Measurements from ENCODE around the gene ZDHHC11B.
"Not testable (repeated sequence)": the region's sequence is repeated elsewhere in the genome, so short reads cannot be mapped to it uniquely, and the experiment has no call there.

The ZDHHC11B gene

DNA sequence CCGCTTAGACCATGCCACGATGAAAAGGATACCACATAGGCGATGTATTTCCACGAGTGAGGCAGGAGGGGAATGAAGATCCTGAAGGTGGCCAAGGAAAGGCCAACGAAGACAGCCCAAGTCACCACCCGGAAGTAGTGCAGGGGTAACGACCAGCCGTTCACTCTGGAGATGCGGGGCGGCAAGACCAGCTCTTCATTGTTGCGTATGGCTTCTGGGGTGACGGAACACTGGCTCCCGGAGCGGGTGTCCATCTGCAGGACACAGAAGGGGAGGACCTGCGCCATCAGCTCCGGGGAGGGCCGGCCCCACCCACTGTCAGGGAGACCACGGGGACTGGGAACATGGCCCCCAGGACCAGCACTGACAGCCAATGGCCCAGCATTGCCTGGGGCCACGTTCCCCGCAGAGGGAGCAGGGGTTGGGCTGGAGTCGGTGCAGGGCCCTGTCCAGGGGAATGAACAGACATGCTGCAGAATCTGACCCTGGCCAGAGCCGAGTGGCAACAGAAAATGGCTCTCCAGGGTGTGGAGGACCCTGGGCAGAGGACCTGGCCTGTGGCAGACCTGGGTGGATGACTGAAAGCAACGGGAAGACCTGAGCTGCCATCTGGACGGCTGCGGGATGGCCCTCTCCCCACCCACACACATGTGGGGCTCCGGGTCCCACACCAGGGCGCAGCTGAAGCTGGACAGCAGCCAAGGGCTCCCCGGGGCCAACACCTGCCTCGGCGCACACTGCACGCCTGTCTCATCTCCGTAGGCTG, 17.7 kb downstream of the ZDHHC11B start:
- no peak for DNase-seq

DNA sequence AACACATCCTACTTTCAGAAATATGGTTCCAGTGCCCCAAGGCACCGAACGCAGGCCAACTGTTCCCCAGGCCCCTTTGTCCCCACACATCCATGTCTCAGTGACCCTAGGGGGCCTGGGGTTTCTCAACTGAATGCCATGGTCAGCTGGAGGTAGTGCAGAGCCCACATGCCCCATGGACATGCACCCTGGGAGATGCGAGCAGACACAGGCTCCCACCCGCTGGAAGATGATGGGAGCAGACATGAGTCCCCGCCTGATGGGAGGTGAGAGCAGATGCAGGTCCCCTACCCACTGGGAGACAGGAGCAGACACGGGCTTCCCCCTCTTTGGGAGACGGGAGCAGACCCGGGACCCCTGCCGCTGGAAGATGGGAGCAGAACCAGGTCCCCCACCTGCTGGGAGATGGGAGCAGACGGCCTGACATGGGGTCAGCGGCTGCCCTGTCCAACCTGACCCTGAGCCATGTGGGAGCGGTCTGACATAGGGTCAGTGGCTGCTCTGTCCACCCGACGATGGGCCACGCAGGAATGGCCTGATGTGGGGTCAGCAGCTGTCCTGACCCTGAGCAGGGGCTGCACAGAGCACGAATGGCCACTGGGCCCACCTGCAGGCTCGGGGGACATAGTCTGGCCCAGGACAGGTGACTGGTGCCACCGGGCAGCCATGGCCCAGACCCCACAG, 18.4 kb downstream of the ZDHHC11B start:
- DNase-seq = no peak

DNA sequence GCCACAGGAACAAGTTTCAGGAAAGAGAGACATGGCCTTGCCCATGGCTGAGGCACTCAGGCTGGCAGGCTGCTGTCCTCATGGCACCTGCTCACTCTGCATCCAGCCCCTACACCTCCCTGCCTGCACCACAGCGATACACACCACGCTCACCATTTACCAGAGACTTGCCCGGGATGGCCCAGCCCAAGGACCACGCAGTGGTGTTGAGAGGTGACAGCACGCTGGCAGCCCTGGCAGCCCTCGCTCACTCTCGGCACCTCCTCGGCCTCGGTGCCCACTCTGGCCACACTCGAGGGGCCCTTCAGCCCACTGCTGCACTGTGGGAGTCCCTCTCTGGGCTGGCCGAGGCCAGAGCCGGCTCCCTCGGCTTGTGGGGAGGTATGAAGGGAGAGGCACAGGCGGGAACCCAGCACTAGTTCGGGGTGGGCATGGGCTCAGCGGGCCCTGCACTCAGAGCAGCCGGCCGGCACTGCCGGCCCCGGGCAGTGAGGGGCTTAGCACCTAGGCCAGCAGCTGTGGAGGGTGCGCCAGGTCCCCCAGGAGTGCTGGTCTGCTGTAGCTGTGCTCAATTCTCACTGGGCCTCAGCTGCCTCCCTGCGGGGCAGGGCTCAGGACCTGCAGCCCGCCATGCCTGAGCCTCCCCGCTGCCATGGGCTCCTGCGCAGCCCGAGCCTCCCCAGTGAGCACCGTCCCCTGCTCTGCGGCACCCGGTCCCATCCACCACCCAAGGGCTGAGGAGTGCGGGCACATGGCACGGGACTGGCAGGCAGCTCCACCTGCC, 20.3 kb downstream of the ZDHHC11B start:
- no peak for DNase-seq

DNA sequence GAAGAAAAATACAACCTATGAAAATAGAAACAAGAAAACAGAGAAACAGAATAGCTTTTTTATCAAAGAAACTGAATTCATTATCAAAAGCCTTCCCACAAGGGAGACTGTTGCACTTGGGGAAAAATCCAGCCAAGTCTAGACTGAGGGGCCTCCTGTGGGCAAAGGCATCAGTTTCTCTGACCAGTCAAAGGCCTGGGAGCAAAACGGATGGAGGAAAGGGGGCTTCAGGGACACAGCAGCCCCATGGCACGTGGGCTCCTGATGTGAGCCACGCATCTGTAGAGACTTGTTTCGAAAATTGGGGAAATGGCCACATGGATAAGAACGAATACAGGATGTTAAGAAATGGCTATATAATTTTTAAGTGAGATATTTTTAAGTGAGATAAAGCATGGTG, 21.1 kb downstream of the ZDHHC11B start:
- no peak for DNase-seq

DNA sequence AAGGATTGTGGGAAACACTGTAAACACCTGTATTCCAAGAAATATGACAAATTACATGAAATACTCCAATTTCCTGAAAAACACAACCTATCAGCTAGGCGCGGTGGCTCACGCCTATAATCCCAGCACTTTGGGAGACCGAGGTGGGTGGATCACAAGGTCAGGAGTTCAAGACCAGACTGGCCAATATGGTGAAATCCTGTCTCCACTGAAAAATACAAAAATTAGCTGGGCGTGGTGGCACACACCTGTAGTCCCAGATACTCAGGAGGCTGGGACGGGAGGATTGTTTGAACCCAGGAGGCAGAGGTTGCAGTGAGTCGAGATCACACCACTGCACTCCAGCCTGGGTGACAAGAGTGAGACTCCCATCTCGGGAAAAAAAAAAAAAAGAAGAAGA, 21.5 kb downstream of the ZDHHC11B start:
- not testable (repeated sequence) for DNase-seq

DNA sequence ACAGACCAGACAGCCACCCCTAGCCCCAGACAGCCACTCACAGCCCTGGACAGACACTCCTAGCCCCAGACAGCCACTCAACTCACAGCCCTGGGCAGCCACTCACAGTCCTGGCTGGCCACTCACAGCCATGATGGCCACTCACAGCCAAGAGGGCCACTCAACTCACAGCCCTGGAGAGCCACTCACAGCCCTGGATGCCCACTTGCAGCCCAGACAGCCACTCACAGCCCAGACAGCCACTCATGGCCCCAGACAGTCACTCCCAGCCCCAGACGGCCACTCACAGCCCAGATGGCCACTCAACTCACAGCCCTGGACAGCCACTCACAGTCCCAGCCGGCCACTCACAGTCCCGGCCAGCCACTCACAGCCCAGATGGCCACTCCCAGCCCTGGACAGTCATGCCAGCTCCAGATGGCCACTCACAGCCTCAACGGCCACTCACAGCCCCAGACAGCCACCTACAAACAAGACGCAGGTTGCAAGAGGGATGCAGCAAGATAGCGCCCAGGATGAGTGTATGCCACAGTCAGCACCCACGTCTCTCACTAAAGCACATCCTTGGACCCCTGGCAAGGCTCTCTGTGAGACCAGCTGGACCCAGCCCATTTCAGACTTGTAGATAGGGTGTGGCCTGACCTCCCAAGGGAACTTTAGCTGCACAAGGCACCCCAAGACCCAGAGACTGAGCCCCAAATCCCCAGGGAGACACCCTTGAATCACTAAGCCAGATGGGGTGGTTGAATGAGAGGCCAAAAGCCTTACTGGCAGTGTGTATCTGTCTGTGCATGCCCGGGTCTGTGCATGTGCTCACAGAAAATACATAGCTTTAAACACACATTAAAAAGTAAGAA, 22.4 kb downstream of the ZDHHC11B start:
- no peak for DNase-seq

DNA sequence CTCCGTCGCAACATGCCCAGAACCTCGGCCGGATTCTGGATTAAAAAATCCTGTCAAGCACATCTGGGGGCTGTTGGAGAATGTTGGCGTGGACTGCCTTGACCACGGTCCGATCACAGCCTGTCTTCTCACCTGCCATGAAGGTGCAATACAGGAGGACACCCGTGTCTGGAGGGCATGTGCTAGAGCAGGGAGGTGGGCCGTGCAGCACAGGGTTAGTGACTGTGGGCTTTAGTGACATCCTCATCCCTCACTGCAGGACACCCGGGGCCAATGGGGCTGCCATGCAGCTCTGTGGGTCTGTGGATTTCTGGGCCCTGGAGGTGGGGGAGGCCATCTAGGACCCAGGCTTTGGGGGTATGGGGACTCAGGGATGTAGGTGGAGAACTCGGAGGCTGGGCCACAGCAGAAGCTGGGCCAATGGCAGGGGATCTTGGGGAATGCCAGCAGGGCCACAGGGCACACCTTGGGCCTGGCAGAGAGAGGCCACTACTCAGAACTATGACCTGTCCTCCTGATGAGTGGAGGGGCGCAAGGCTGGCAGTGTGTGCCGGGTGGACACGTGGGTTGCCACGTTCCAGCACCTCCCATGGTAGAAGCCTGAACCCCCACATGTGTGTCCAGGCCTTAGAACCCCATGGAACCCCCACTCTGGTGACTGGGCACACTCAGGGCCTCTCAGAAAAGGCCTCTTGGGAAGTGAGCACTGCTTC, 23.3 kb downstream of the ZDHHC11B start:
- DNase-seq = no peak

DNA sequence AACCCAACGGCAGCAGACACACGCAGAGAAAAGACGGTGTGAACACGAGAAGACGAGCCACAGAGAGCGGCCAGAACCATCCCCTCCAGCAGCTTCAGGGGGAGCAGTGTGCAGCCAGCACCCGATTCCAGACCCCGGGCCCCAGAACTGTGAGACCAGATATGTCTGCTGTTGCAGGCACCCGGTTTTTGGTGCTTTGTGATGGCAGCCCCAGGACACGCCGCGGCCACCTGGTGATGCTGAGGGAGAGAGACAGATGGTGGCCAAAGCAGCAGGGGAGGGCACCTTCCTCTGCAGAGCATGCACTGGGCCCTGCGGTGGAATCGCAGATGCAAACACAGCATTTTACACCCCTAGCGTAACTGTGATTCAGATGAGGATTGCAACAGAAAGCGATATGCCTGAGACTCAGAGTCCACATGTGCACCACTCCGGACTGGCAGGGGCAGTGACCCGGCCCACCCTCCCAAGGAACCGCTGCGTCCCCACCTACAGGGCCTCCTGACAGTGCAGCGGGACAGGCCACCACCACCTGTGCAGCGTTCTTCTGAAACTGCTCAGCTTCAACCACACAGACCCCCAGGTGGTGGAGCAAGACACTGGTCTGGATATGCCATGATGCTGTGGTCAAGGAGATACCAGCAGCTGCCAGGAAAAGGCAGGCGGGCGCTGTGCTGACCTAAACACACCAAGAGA, 24.0 kb downstream of the ZDHHC11B start:
- DNase-seq = no peak

DNA sequence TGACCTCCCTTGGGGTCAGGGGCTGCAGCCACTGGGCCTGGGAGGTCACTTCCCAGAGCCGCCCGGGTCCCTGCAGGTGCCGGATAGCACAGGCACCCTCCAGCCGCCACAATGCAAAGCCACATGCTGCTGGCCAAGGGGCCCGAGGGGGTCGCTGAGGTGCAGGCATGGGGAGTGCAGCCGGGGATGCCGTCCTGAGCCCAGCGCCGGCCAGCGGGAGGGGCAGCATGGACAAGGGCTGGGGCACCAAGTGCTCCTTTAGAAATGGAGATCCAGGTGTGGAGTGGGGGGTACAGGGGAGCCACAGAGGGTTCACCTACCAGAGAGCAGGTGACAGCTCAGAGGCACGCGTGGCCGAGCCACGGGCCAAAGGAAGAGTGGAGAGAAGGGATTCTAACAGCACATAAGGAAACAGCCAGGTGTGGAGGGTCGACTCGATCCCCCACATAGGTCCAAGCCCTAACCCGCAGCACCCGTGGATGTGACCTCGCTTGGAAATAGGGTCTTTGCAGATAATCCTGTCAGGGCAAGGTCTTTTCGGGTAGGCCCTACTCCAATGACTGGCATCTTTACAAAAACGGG, 24.7 kb downstream of the ZDHHC11B start:
- no peak for DNase-seq

DNA sequence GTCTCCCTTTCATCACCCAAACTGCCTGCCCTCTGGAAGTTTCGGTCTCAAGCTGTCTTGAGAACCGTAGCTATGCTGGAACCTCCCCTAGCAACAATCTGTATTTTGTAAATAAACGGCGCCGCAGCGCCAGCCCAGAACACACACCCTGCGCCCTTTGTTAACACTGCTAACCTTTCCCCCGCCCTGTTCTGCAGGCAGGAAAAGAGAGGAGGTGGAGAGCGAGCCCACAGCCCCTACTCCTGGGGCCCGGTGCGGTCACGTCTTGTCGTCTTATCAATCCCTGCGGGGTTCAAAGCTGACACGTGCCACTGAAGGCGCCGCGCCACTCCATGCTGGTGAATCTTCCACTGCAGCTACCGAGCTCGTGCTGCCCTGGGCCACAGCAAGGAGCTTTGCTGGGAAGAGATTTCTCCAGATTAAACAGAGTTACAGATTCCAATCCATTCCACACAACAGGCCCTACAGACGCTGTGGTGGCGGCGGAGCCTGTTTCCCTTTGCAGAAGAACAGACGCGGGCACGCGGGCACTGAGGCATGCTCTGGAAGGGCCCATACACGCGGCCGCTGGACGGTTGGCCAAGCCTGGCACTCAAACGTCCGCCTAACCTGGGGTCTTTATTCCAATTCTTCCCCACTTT, 25.3 kb downstream of the ZDHHC11B start:
- DNase-seq = peak; percentile 53 to 61

DNA sequence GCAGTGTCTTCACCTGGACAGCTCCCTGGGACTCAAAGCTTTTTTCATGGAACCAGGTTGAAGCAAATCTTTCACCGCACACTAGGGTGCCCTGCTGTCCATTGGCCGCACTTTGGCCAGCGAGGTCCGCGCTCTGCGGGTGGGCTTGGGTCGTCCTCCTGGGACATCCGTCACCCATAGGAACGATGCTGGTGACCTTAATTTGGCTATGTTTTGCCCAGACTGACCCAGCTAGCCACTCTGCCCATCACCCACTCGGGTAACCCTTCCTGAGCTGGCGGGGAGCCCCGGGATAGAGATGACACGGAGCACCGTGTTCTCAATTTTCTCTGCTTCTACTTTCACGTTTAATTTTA, 25.9 kb downstream of the ZDHHC11B start:
- DNase-seq = no peak

DNA sequence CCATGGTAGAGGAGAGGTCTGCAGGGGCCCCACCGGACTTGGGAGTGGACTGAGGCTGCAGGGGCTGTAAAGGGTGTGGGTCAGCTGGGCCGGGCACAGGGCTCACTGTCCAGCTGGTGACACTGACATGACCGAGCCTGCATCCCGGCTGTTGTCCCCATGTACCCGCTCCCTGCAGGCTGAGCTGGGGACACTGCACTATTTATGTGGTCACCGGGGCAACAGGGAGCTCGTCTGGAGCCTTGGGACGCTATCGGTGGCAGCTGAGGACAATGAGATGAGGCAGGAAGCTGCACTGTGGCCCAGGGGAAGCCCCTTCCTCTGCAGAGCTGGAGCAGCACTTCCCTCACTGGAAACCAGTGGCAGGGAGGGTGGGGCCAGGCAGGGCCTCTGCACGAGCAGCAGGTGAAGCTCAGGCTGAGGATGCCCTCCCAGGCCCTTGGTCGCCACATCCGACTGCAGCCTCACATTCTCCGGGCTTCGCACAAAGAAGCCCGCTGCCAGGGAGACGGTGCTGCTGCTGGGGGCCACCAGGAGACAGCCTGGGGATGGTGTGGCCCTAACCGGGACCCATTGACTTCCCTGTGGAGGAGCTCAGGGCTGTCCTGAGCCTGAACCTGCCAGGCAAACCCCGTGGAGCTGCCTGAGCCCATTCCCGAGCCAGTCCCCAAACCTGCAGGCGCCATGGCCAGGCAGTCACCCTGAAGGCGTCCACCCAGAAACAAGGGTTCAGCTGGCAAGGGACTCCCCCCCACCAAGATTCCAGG, 26.4 kb downstream of the ZDHHC11B start:
- peak in 1 of 2 experiments; percentile 57 for DNase-seq

DNA sequence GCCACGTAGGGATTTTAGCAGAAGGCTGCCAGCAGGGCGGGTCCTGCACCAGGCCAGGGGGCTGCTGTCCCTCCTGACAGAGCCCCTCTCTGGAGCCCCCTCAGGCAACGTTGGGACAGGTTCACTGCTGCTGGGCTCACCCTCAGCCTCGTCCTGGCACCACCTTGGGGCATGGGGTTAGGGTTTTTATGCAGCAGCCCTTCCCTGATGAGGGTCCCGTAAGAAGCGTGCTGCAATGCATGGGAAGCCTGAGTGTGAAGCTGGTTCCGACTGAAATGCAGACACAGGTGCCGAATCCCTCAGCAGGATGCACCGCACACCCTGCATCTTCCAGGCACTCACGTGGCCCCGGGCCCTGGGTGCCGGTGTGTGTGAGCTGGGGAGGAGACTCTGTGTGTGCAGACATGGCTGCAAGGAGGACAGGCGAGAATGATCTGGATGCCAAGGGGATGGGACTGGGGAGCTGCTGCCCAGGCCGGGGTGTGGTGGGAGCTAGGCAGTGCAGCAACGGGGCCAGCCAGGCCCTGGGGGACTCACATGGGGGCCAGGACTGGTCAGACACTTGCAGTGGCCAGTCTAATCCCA, 27.1 kb downstream of the ZDHHC11B start:
- DNase-seq = no peak

DNA sequence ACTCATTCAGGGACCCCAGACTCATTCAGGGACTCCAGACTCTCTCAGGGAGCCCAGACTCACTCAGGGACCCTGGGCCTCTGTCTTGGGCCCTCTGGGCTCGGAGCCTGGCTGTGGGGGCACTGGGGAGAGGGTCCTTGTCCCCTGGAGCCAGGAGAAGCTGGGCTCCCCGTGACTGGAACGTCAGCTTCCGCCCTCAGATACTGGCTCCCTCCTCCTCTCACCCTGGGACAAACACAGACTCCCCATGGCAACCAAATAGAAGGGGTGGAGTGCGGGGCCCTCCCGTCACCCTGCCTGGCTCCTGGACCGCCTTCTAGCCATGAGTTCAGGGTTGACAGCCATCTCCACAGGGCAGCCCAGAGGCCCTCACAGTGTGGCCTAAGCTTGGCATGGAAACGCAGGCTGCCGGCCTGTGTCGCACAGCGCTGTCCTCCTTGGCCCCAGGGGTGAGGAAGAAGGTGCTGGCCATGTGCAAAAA, 27.6 kb downstream of the ZDHHC11B start:
- no peak for DNase-seq

DNA sequence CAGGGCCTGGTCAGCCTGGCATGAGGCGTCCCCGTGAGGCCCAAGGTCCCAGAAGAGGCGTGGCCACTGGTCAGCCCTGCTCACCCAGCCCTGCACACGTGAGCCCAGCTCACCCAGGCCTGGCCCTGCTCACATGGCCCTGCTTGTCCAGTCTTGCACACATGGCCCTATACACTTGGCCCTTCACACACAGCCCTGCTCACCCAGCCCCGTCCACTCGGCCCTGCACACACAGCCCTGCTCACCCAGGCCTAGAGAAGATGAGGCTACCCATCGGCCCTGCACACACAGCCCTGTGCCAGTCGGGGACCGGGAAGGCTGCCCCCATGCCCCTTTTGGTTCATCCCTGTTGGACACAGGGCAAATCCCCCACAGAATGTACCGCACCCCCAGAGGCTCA, 28.4 kb downstream of the ZDHHC11B start:
- DNase-seq = no peak

DNA sequence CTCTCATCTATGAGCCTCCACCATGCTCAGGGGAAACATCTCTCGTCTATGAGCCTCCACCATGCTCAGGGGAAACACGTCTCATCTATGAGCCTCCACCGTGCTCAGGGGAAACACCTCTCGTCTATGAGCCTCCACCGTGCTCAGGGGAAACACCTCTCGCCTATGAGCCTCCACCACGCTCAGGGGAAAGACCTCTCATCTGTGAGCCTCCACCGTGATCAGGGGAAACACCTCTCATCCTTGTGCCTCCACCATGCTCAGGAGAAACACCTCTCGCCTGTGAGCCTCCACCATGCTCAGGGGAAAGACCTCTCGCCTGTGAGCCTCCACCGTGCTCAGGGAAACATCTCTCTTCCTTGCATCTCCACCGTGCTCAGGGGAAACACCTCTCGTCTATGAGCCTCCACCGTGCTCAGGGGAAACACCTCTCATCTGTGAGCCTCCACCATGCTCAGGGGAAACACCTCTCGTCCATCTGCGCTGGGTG, 30.3 kb downstream of the ZDHHC11B start:
- not testable (repeated sequence) for DNase-seq

DNA sequence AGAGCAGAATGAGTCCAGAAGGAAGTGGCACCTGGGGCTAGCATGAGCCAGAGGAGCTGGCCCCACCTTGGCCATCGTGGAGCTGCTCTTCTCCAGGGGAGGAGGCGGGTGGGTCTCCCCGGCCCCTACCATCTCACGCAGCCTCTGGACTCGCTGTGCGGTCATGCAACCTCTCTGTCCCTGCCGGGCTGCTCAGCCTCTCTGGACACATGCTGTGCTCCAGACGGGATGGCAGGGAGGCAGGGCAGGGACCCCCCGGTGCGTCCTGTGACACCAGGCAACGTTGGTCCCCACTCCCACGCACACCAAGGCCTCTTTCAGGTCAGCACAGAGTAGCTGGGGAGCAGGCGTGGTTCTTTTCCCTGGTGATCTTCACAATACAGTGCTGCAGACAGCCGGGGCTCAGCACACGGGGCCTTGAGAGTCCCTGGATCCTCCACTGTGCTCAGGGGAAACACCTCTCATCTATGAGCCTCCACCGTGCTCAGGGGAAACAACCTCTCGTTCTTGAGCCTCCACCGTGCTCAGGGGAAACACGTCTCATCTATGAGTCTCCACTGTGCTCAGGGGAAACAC, 30.9 kb downstream of the ZDHHC11B start:
- DNase-seq = not testable (repeated sequence)

DNA sequence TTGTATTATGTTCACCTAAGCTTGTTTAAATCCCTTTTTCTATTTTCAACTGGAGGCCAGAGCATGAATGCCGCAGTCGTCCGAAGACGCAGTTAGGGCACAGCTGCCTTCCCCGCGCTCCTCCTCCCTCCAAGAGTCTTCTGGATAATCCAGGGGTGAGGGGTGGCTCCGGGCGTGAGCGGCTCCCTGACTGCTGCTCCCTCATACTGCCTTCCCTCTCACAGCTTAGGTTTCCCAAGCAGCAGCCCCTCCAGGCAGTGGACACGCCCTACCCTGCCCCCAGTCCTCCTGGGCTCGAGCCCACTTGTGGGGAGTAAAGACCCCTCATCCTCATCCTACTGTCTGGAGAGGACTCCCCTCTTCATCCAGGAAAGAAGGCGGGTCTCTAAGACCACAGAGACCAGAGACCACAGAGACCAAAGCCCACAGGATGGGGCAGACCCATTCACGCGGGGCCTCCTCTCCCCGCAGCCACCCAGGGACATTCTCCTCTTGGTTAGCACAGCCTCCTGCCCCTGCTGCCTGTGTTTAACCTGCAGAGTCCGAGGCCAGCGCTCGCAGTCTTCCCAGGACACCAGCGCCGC, 31.9 kb downstream of the ZDHHC11B start:
- not testable (repeated sequence) for DNase-seq
